GM18498 (cell line): Measurements from ENCODE around the gene KIF17.
"Not testable (repeated sequence)": the region's sequence is repeated elsewhere in the genome, so short reads cannot be mapped to it uniquely, and the experiment has no call there.

Source experiments
- ATAC-seq: cut with Tn5 transposase; IDR thresholded peaks from one replicate; pipeline ENCODE4 v1.9.1; 2021; ENCODE audit warnings: mild to moderate bottlenecking, moderate library complexity; ENCODE audit not compliant: unreplicated experiment

Gene KIF17

GRCh38 chr1:20728371-20729154 lies 10.8 kb upstream of the KIF17 start:
- ATAC-seq = no peak

GRCh38 chr1:20727746-20728316 lies 10.0 kb upstream of the KIF17 start:
- no peak for ATAC-seq

- no peak for ATAC-seq
Measured at GRCh38 chr1:20726932-20727745, 9.3 kb upstream of the KIF17 start.

- ATAC-seq = no peak
Measured at GRCh38 chr1:20726118-20726911, 8.5 kb upstream of the KIF17 start.

GRCh38 chr1:20725189-20726117 lies 7.6 kb upstream of the KIF17 start:
- ATAC-seq = no peak

GRCh38 chr1:20724364-20725188 lies 6.8 kb upstream of the KIF17 start:
- ATAC-seq = no peak

- ATAC-seq = no peak
Measured at GRCh38 chr1:20723537-20724363, 5.9 kb upstream of the KIF17 start.

- no peak for ATAC-seq
Measured at GRCh38 chr1:20723159-20723536, 5.3 kb upstream of the KIF17 start.

GRCh38 chr1:20721117-20722061 lies 3.6 kb upstream of the KIF17 start:
- no peak for ATAC-seq

- no peak for ATAC-seq
Measured at GRCh38 chr1:20720631-20721091, 2.9 kb upstream of the KIF17 start.

GRCh38 chr1:20719871-20720620 lies 2.2 kb upstream of the KIF17 start:
- no peak for ATAC-seq

- no peak for ATAC-seq
Measured at GRCh38 chr1:20719261-20719660, 1.5 kb upstream of the KIF17 start.

GRCh38 chr1:20718343-20718882 lies 606 bp upstream of the KIF17 start:
- ATAC-seq = not testable (repeated sequence)

- no peak for ATAC-seq
Measured at GRCh38 chr1:20716232-20716631, 1.6 kb downstream of the KIF17 start.

- ATAC-seq = no peak
Measured at GRCh38 chr1:20715406-20715805, 2.4 kb downstream of the KIF17 start.

- no peak for ATAC-seq
Measured at GRCh38 chr1:20713440-20713839, 4.4 kb downstream of the KIF17 start.
